SU-DHL-6 (cell line): ENCODE results near the gene MBD5.

Experiments
- EZH2phosphoT487 ChIP-seq: fragments of 200-600 bp; sonication (generic), shearing (Covaris generic); conservative IDR thresholded peaks from 2 replicates; pipeline ENCODE4 v1.6.1; 2018; ENCODE audit warnings: mild to moderate bottlenecking, antibody characterized with exemption, low read length, moderate library complexity, mixed read lengths
- TF ChIP-seq, protein P1 (sequence below): fragments of 200-600 bp; sonication (generic); IDR thresholded peaks from one replicate; pipeline ENCODE4 v1.5.1; 2017; ENCODE audit warnings: antibody characterized with exemption, mild to moderate bottlenecking, low read length, moderate library complexity; ENCODE audit not compliant: insufficient read depth, poor library complexity, severe bottlenecking

GRCh38 chr2:148302526-148302925 is 281.6 kb downstream of the MBD5 start:
- TF ChIP-seq EZH2phosphoT487: no peak
- TF ChIP-seq, protein P1, sequence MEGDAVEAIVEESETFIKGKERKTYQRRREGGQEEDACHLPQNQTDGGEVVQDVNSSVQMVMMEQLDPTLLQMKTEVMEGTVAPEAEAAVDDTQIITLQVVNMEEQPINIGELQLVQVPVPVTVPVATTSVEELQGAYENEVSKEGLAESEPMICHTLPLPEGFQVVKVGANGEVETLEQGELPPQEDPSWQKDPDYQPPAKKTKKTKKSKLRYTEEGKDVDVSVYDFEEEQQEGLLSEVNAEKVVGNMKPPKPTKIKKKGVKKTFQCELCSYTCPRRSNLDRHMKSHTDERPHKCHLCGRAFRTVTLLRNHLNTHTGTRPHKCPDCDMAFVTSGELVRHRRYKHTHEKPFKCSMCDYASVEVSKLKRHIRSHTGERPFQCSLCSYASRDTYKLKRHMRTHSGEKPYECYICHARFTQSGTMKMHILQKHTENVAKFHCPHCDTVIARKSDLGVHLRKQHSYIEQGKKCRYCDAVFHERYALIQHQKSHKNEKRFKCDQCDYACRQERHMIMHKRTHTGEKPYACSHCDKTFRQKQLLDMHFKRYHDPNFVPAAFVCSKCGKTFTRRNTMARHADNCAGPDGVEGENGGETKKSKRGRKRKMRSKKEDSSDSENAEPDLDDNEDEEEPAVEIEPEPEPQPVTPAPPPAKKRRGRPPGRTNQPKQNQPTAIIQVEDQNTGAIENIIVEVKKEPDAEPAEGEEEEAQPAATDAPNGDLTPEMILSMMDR: no peak
